ENCODE results near the gene KIFAP3.

DNA sequence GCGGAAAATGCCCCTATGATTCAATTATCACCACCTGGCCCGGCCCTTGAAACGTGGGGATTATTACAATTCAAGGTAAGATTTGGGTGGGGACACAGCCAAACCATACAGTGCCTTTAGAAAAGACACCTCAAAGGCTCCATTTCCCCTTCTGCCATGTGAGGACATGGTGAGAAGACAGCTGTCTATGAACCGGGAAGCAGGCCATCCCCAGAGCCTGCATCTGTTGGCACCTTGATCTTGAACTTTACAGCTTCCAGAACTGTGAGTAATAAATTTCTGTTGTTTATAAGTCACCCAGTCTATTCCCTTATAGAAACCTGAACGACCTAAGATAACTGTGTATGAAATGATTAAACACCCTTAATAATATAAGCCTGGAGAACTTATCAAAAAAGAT is 61.6 kb downstream of the KIFAP3 start:
- TF ChIP-seq EZH2 (IDR thresholded peaks at IDR 0.05; ENCODE audit: borderline replicate concordance, insufficient read depth, low read depth, low read length, poor library complexity, severe bottlenecking) = no peak
- TF ChIP-seq CTCF (IDR thresholded peaks at IDR 0.05) = no peak
